ENCODE measurements around the gene CCDC12. TPM values are rescaled to one million over a fixed set of nuclear protein-coding genes. Genes with fewer than 3 reads are reported as not detected.

Gene CCDC12
- total RNA-seq, 1 experiment from 2014 or later, result 46.5 TPM

DNA sequence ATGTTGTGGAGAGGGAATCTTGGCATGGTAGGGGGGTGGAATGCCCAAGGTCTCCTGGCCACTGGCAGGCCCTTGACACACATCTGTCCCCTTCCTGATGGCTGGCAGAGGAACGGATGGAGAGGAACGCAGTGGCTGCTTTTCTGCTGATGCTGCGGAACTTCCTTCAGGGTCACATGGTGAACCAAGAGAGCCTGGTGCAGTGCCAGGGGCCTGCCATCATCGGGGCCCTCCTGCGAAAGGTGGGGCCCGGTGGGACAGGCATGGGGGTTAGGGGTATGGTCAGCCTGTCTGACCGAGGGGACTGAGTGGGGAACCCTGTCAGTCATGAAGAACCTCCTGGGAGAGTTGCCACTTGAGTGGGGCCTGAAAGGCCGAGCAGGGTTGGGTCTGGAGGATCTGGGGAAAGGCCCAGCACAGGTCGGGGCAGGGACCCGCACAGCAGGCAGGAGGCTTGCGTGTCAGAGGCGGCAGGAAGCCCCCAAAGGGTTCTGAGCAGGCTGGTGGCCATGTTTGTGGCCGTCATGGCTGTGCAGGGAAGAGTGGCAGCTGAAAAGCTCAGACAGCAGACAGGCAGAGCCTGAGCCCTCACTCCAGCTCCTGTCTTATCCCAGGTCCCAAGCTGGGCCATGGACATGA, 21.0 kb upstream of the CCDC12 start:
- H4K20me1 ChIP-seq (ENCODE audit: insufficient read depth), result no peaks in the 10 kb centered on the region
- H3K9ac ChIP-seq (ENCODE audit: low read length), result no peak overlapping the region
- no peak overlapping the region for H3K4me3 ChIP-seq (replicated peaks in 1 of 2; ENCODE audit: low read depth in 1 of 2, low read length in 2 of 2)
- no TSS peak for BruUV-seq (replicated peaks)
- H2AFZ ChIP-seq (ENCODE audit: low read depth, low read length, poor library complexity, severe bottlenecking), result no peak overlapping the region
- ChIA-PET RAD21 (ENCODE audit: low non-redundant PET in 1 of 2, low total read pairs in 2 of 2, uncharacterized antibody in 2 of 2, unreplicated experiment in 2 of 2) (no interaction called here), POLR2A (no interaction called here), CTCF (interaction anchor here (1.4 kb wide), 1 partner anchor 62 kb away, joined by 5 read pairs; no protein-coding TSS in a partner anchor)
- peaks cover 0 to 15% of the 10 kb centered on the region in 2 experiments; a peak in 1 of 4 replicates for H3K4me1 ChIP-seq (ENCODE audit: control insufficient read depth in 1 of 2, insufficient read depth in 2 of 2, low read length in 2 of 2)
- no peaks in the 10 kb centered on the region for H3K27me3 ChIP-seq (ENCODE audit: insufficient read depth, low read length)
- H3K9me2 ChIP-seq (ENCODE audit: insufficient read depth), result no peaks in the 10 kb centered on the region
- intact Hi-C loops (cut with micrococcal nuclease), result loop anchor here (1.0 kb wide), 2 partner anchors 74 to 292 kb away; no protein-coding TSS in a partner anchor
- no peaks in the 10 kb centered on the region for H3K9me3 ChIP-seq (ENCODE audit: control insufficient read depth in 1 of 2, insufficient read depth in 1 of 2, low read depth in 1 of 2, low read length in 2 of 2)
- H3K36me3 ChIP-seq (ENCODE audit: control insufficient read depth in 1 of 2, insufficient read depth in 2 of 2, low read length in 2 of 2), result peaks cover 0 to 16% of the 10 kb centered on the region in 2 experiments; a peak in 2 of 4 replicates
- no peaks in the 10 kb centered on the region for H3K79me2 ChIP-seq (ENCODE audit: insufficient read depth, low read length)
- H3K4me2 ChIP-seq (ENCODE audit: low read length), result no peak overlapping the region
- 0 out of 2 replicates have a peak, but pooled peaks have one; percentile 3 for ATAC-seq
- no peak for DNase-seq (ENCODE audit: low read depth, low spot score)
- no peak overlapping the region for H3K27ac ChIP-seq (ENCODE audit: low read depth, low read length)
- TF ChIP-seq, protein P1, sequence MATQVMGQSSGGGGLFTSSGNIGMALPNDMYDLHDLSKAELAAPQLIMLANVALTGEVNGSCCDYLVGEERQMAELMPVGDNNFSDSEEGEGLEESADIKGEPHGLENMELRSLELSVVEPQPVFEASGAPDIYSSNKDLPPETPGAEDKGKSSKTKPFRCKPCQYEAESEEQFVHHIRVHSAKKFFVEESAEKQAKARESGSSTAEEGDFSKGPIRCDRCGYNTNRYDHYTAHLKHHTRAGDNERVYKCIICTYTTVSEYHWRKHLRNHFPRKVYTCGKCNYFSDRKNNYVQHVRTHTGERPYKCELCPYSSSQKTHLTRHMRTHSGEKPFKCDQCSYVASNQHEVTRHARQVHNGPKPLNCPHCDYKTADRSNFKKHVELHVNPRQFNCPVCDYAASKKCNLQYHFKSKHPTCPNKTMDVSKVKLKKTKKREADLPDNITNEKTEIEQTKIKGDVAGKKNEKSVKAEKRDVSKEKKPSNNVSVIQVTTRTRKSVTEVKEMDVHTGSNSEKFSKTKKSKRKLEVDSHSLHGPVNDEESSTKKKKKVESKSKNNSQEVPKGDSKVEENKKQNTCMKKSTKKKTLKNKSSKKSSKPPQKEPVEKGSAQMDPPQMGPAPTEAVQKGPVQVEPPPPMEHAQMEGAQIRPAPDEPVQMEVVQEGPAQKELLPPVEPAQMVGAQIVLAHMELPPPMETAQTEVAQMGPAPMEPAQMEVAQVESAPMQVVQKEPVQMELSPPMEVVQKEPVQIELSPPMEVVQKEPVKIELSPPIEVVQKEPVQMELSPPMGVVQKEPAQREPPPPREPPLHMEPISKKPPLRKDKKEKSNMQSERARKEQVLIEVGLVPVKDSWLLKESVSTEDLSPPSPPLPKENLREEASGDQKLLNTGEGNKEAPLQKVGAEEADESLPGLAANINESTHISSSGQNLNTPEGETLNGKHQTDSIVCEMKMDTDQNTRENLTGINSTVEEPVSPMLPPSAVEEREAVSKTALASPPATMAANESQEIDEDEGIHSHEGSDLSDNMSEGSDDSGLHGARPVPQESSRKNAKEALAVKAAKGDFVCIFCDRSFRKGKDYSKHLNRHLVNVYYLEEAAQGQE (IDR thresholded peaks at IDR 0.05; ENCODE audit: low read depth), result no peak

DNA sequence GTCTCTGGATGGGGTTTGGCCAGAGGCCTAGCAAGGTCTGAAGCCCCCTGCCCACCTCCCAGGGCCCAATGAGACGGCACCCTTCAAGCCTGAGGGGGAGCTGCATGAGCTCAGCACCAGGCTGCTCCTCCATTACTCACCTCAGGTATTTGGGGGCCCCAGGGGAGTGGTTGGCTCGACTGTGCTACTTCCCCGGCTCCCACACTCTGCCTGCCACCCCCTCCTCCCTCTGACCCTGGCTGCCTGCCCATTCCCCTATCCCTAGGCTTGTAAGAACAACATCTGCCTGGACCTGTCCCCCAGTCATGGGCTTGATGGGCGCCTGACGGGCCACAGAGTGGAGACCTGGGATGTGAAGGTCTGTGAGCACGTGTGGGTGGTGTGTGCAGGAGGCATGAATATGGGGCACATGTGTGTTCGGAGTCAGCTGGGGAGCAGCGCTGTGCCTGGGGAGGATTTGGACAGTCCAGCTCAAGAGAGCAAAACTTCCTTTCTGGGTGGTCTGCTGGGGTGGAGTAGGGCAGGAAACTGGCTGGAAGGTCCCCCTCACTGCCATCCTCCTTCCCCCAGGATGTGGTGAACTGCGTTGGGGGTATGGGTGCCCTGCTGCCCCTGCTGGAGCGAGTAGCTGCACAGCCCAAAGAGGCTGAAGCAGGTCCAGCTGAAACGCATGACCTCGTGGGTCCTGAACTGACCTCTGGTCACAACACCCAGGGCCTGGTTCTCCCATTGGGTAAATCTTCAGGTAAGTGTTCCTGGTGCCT, 20.3 kb upstream of the CCDC12 start:
- H3K4me1 ChIP-seq (ENCODE audit: control insufficient read depth in 1 of 2, insufficient read depth in 2 of 2, low read length in 2 of 2), result peaks cover 0 to 15% of the 10 kb centered on the region in 2 experiments; a peak in 1 of 4 replicates
- H3K27me3 ChIP-seq (ENCODE audit: insufficient read depth, low read length), result no peaks in the 10 kb centered on the region
- no peak overlapping the region for H3K9ac ChIP-seq (ENCODE audit: low read length)
- POLR2A ChIA-PET, result no interaction called here
- no peak overlapping the region for H3K4me2 ChIP-seq (ENCODE audit: low read length)
- no peak overlapping the region for H2AFZ ChIP-seq (ENCODE audit: low read depth, low read length, poor library complexity, severe bottlenecking)
- ATAC-seq (no peak), DNase-seq (ENCODE audit: low read depth, low spot score) (no peak)
- H3K9me2 ChIP-seq (ENCODE audit: insufficient read depth), result no peaks in the 10 kb centered on the region
- no TSS peak for BruUV-seq (replicated peaks)
- intact Hi-C loops (cut with micrococcal nuclease), result no loop called here
- TF ChIP-seq EZH2phosphoT487 (IDR thresholded peaks at IDR 0.05; ENCODE audit: borderline replicate concordance) (no peak), ZNF274 (IDR thresholded peaks at IDR 0.05; ENCODE audit: low read depth, low read length) (no peak), JUND (IDR thresholded peaks at IDR 0.05) (no peak), EZH2 (IDR thresholded peaks at IDR 0.05) (no peak), POLR2A (IDR thresholded peaks at IDR 0.05; ENCODE audit: borderline replicate concordance, extremely low read depth, insufficient read depth, insufficient read length) (no peak), SIN3A (IDR thresholded peaks at IDR 0.05; ENCODE audit: low read depth) (no peak), ELF1 (IDR thresholded peaks at IDR 0.05; ENCODE audit: borderline replicate concordance, low read depth) (no peak), TCF7L2 (IDR thresholded peaks at IDR 0.05; ENCODE audit: borderline replicate concordance, extremely low read depth, insufficient read depth, insufficient read length) (no peak)
- TF ChIP-seq, protein P2, sequence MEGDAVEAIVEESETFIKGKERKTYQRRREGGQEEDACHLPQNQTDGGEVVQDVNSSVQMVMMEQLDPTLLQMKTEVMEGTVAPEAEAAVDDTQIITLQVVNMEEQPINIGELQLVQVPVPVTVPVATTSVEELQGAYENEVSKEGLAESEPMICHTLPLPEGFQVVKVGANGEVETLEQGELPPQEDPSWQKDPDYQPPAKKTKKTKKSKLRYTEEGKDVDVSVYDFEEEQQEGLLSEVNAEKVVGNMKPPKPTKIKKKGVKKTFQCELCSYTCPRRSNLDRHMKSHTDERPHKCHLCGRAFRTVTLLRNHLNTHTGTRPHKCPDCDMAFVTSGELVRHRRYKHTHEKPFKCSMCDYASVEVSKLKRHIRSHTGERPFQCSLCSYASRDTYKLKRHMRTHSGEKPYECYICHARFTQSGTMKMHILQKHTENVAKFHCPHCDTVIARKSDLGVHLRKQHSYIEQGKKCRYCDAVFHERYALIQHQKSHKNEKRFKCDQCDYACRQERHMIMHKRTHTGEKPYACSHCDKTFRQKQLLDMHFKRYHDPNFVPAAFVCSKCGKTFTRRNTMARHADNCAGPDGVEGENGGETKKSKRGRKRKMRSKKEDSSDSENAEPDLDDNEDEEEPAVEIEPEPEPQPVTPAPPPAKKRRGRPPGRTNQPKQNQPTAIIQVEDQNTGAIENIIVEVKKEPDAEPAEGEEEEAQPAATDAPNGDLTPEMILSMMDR (IDR thresholded peaks at IDR 0.05 in 2 of 3, conservative IDR thresholded peaks at IDR 0.05 in 1 of 3; ENCODE audit: borderline replicate concordance in 1 of 3, insufficient read depth in 1 of 3, low read depth in 2 of 3, low read length in 2 of 3), result no peak
- TF ChIP-seq, protein P3, sequence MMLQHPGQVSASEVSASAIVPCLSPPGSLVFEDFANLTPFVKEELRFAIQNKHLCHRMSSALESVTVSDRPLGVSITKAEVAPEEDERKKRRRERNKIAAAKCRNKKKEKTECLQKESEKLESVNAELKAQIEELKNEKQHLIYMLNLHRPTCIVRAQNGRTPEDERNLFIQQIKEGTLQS (IDR thresholded peaks at IDR 0.05), result no peak
- no peak overlapping the region for H3K4me3 ChIP-seq (replicated peaks in 1 of 2; ENCODE audit: low read depth in 1 of 2, low read length in 2 of 2)
- H3K36me3 ChIP-seq (ENCODE audit: control insufficient read depth in 1 of 2, insufficient read depth in 2 of 2, low read length in 2 of 2), result peaks cover 0 to 15% of the 10 kb centered on the region in 2 experiments; a peak in 2 of 4 replicates
- no peaks in the 10 kb centered on the region for H4K20me1 ChIP-seq (ENCODE audit: insufficient read depth)
- H3K79me2 ChIP-seq (ENCODE audit: insufficient read depth, low read length), result no peaks in the 10 kb centered on the region
- no peak overlapping the region for H3K27ac ChIP-seq (ENCODE audit: low read depth, low read length)
- CTCF ChIA-PET, result no interaction called here
- RAD21 ChIA-PET (ENCODE audit: low non-redundant PET in 1 of 2, low total read pairs in 2 of 2, uncharacterized antibody in 2 of 2, unreplicated experiment in 2 of 2), result no interaction called here
- no peaks in the 10 kb centered on the region for H3K9me3 ChIP-seq (ENCODE audit: control insufficient read depth in 1 of 2, insufficient read depth in 1 of 2, low read depth in 1 of 2, low read length in 2 of 2)
